ENCODE results near the gene TSPAN7. TPM values are rescaled to one million over a fixed set of nuclear protein-coding genes. Genes with fewer than 3 reads are reported as not detected.

TSPAN7 gene
- total and polyA plus RNA-seq, 9 of the 15 experiments (the other 6 are each of a cell fraction or from before 2014, with no cell fraction given), result 0.07 to 0.29 (median 0.12) TPM; not detected in 1

- TF ChIP-seq ZNF318 (IDR thresholded peaks at IDR 0.05; ENCODE audit: borderline replicate concordance in 1 of 2, low read depth in 1 of 2) (no peak), SREBF2 (CRISPR knock-in tag; IDR thresholded peaks at IDR 0.05) (no peak), ELK3 (CRISPR knock-in tag; IDR thresholded peaks at IDR 0.05) (no peak), SREBF1 (IDR thresholded peaks at IDR 0.05; ENCODE audit: borderline replicate concordance, low read depth, low read length) (no peak), HMBOX1 (IDR thresholded peaks at IDR 0.05) (no peak), FOXP1 (CRISPR knock-in tag; IDR thresholded peaks at IDR 0.05) (no peak), JUND (IDR thresholded peaks at IDR 0.05; ENCODE audit: borderline replicate concordance, low read depth, low read length) (no peak), JUND (tag; IDR thresholded peaks at IDR 0.05; ENCODE audit: borderline replicate concordance, low read depth, low read length) (no peak), SFPQ (IDR thresholded peaks at IDR 0.05; ENCODE audit: low read depth, low read length) (no peak), ZBTB17 (CRISPR knock-in tag; IDR thresholded peaks at IDR 0.05) (no peak), RBM34 (IDR thresholded peaks at IDR 0.05; ENCODE audit: borderline replicate concordance, insufficient read depth, low read length) (no peak), ZNF212 (CRISPR knock-in tag; IDR thresholded peaks at IDR 0.05) (no peak)
Observed at GRCh38 chrX:38595801-38596200, 34.5 kb downstream of the TSPAN7 start (continued).
